IMR-90 (cell line): ENCODE measurements around the gene MARK2.

Experiments used
- BHLHE40 ChIP-seq: fragments of 150-350 bp; IDR thresholded peaks from 2 replicates; pipeline ENCODE4 v1.6.1; 2016; ENCODE audit warnings: mild to moderate bottlenecking, low read depth, low read length
- CEBPB ChIP-seq: IDR thresholded peaks from 2 replicates; pipeline ENCODE4 v1.6.1; 2012; ENCODE audit warnings: low read depth, low read length, improper control_type of control experiment
- CHD1 ChIP-seq: IDR thresholded peaks from 2 replicates; pipeline ENCODE4 v1.6.1; 2012; ENCODE audit warnings: low read depth, low read length, improper control_type of control experiment
- FOS ChIP-seq: fragments of 150-350 bp; IDR thresholded peaks from 2 replicates; pipeline ENCODE4 v1.6.1; 2016; ENCODE audit warnings: low read depth, low read length
- NFE2L2 ChIP-seq: fragments of 150-350 bp; IDR thresholded peaks from 2 replicates; pipeline ENCODE4 v1.6.1; 2016; ENCODE audit warnings: low read depth, mild to moderate bottlenecking, low read length
- POLR2A ChIP-seq: IDR thresholded peaks from 2 replicates; pipeline ENCODE4 v1.6.1; 2012; ENCODE audit warnings: mild to moderate bottlenecking, low read depth, low read length
- RAD21 ChIP-seq: IDR thresholded peaks from 2 replicates; pipeline ENCODE4 v1.6.1; 2012; ENCODE audit warnings: low read length, improper control_type of control experiment
- RCOR1 ChIP-seq: IDR thresholded peaks from 2 replicates; pipeline ENCODE4 v1.6.1; 2012; ENCODE audit warnings: mild to moderate bottlenecking, low read length, improper control_type of control experiment; ENCODE audit not compliant: insufficient replicate concordance
- SMC3 ChIP-seq: fragments of 150-350 bp; IDR thresholded peaks from 2 replicates; pipeline ENCODE4 v1.6.1; 2016; ENCODE audit warnings: low read depth, mild to moderate bottlenecking, antibody characterized with exemption, low read length, moderate library complexity
- TF ChIP-seq, protein P1 (sequence below): conservative IDR thresholded peaks from 2 replicates; pipeline ENCODE4 v1.5.1; 2012; ENCODE audit warnings: mild to moderate bottlenecking, low read depth, low read length, improper control_type of control experiment
- TF ChIP-seq, protein P2 (sequence below): fragments of 150-350 bp; IDR thresholded peaks from 2 replicates; pipeline ENCODE4 v1.6.1; 2016; ENCODE audit warnings: low read depth, mild to moderate bottlenecking, low read length, moderate library complexity, borderline replicate concordance

DNA sequence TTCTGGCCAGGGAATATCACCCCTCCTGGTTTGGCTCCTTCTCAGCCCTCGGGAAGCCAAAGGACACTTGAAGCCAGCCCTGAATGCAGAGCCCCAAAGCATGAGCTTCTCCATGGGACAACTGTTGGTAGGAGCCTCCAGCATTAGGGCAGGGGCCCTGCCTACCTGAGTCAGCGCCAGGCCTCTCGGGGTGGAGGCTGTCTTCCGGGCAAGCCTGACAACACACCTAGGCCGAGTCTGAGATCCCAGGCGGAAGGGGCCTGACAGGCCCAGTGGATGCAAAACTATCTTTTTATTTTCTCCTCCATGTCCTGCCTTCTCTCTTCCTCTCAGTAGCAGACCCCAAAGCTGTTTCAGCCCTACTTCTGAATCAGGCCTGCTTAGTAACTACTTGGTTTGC is 50.4 kb downstream of the MARK2 start:
- TF ChIP-seq, protein P1, sequence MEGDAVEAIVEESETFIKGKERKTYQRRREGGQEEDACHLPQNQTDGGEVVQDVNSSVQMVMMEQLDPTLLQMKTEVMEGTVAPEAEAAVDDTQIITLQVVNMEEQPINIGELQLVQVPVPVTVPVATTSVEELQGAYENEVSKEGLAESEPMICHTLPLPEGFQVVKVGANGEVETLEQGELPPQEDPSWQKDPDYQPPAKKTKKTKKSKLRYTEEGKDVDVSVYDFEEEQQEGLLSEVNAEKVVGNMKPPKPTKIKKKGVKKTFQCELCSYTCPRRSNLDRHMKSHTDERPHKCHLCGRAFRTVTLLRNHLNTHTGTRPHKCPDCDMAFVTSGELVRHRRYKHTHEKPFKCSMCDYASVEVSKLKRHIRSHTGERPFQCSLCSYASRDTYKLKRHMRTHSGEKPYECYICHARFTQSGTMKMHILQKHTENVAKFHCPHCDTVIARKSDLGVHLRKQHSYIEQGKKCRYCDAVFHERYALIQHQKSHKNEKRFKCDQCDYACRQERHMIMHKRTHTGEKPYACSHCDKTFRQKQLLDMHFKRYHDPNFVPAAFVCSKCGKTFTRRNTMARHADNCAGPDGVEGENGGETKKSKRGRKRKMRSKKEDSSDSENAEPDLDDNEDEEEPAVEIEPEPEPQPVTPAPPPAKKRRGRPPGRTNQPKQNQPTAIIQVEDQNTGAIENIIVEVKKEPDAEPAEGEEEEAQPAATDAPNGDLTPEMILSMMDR: no peak
- TF ChIP-seq NFE2L2: no peak
- no peak for TF ChIP-seq POLR2A
- TF ChIP-seq BHLHE40: no peak
- no peak for TF ChIP-seq RCOR1
- no peak for TF ChIP-seq SMC3
- TF ChIP-seq RAD21: no peak
- no peak for TF ChIP-seq CEBPB
- TF ChIP-seq FOS: no peak
- no peak for TF ChIP-seq CHD1
- TF ChIP-seq, protein P2, sequence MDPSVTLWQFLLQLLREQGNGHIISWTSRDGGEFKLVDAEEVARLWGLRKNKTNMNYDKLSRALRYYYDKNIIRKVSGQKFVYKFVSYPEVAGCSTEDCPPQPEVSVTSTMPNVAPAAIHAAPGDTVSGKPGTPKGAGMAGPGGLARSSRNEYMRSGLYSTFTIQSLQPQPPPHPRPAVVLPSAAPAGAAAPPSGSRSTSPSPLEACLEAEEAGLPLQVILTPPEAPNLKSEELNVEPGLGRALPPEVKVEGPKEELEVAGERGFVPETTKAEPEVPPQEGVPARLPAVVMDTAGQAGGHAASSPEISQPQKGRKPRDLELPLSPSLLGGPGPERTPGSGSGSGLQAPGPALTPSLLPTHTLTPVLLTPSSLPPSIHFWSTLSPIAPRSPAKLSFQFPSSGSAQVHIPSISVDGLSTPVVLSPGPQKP: no peak
